IPS-20b (cell line): ENCODE measurements around the gene KIRREL3.

Experiments used
- H3K27ac ChIP-seq: one replicate; pipeline ENCODE4 v1.5.1; 2013; ENCODE audit warnings: low read length
- H3K27me3 ChIP-seq: 2 replicates; pipeline ENCODE4 v1.6.1; 2013; ENCODE audit warnings: mild to moderate bottlenecking, low read length, inconsistent platforms; ENCODE audit not compliant: insufficient read depth
- H3K36me3 ChIP-seq: 2 replicates; pipeline ENCODE4 v1.6.1; 2013; ENCODE audit warnings: low read depth, mild to moderate bottlenecking, inconsistent platforms, low read length, moderate library complexity; ENCODE audit not compliant: insufficient read depth
- H3K4me1 ChIP-seq: 2 replicates; pipeline ENCODE4 v1.6.1; 2013; ENCODE audit warnings: mild to moderate bottlenecking, control low read depth, inconsistent platforms, low read length, moderate library complexity; ENCODE audit not compliant: insufficient read depth
- H3K4me3 ChIP-seq: 2 replicates; pipeline ENCODE4 v1.5.1; 2013; ENCODE audit warnings: mild to moderate bottlenecking, low read length, inconsistent platforms
- H3K9ac ChIP-seq: 2 replicates; pipeline ENCODE4 v1.6.1; 2013; ENCODE audit warnings: low read depth, mild to moderate bottlenecking, inconsistent platforms, low read length, moderate library complexity
- H3K9me3 ChIP-seq: 2 replicates; pipeline ENCODE4 v1.6.1; 2013; ENCODE audit warnings: mild to moderate bottlenecking, low read depth, low read length, inconsistent platforms; ENCODE audit not compliant: insufficient read depth

The KIRREL3 gene

DNA sequence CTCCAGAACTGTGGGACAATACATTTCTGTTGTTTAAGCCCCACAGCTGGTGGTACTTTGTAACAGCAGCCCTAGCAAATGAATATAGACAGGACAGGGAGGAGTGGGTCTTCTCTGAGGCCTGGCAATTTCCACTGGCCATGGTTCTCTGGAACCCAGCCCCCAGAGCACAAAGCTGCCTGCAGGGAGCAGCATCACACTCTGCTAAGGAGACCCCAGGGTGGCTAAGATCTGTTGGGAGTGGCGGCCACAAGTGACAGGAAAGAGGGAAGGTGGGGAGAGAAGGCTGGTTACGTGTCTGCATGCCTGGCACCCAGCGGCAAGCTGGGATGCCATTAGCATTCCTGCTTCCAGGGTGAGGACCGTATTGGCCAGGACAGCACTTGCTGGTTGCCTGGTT, 433.2 kb downstream of the KIRREL3 start:
- H3K4me3 ChIP-seq, result no peak overlapping the region
- no peaks in the 10 kb centered on the region for H3K36me3 ChIP-seq
- peaks cover 35% of the 10 kb centered on the region for H3K27me3 ChIP-seq
- H3K9ac ChIP-seq, result no peak overlapping the region
- no peak overlapping the region for H3K27ac ChIP-seq
- no peaks in the 10 kb centered on the region for H3K9me3 ChIP-seq
- peaks cover 12% of the 10 kb centered on the region; the same call in 1 of the 2 replicates for H3K4me1 ChIP-seq

DNA sequence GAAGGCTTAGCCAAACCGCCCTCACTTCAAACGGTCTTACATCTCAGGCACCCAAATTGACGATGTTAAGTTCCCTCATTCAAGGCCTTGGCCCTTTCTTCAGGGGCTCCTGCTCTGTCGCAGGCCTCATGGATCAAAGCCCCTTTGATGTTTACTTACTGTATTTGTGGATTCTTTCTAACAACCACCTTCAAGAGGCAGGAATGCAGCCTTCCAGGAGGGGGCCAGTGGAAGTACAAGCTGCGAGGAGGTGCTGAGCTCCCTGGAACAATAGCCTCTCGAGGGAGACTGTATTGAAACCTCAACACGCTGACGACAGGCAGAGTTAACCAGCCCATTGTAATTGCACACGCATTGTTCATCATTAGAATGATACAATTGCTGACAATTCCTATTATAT, 436.0 kb downstream of the KIRREL3 start:
- Histone ChIP-seq H3K27me3 (peaks cover 35% of the 10 kb centered on the region), H3K9me3 (no peaks in the 10 kb centered on the region), H3K4me1 (peaks cover 12% of the 10 kb centered on the region; the same call in 1 of the 2 replicates), H3K4me3 (0 out of 2 replicates have a peak overlapping the region, but pooled peaks have one; percentile 3), H3K36me3 (no peaks in the 10 kb centered on the region), H3K27ac (no peak overlapping the region), H3K9ac (no peak overlapping the region)

DNA sequence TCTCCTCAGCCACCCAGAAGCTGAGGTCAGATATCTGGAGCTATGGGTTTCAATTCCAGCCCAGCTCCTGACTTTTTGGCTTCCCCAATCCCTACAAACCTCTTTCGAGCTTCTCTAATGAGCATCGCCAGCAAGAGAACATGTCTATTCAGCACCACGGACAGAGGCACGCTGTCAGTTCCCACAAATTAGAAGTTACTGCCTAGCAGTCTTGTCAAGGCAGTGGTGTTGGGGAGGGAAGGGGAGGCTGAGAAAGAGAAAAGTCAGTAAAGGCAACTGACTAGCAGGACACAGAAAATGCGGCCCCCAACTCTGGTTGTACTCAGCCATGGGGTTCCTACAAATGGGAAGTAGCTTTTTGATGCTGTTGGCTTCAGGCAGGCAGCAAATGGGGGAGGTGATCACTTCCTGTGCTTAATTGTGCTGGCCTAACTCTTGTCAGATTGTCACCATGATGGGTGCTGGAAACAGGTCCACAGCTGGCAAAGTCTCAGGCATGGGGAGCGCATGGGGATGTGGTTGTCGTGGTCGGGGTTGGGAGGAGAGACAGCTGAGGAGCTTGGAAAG, 439.2 kb downstream of the KIRREL3 start:
- Histone ChIP-seq H3K9ac (no peak overlapping the region), H3K27me3 (peaks cover 35% of the 10 kb centered on the region), H3K4me3 (no peak overlapping the region), H3K4me1 (peaks cover 12% of the 10 kb centered on the region; the same call in 1 of the 2 replicates), H3K36me3 (no peaks in the 10 kb centered on the region), H3K9me3 (no peaks in the 10 kb centered on the region), H3K27ac (no peak overlapping the region)

DNA sequence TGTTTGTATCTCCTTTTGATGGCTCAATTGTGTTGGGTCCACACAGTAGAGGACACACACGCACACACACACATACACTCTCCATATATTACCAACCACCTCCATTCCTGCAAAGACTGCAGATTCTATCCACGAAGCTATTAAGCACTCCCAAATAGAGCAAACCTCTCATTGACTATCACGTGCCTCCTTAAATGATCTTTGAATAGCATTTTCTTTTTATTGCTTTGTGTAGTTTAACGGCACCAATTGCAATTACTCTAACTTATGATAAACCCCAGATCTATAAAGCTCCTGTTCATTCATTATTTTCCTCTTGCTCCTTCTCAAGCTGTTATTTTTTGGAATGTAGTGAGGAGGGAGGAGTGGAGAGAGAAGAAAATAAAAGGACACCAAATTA, 440.3 kb downstream of the KIRREL3 start:
- no peaks in the 10 kb centered on the region for H3K36me3 ChIP-seq
- no peaks in the 10 kb centered on the region for H3K9me3 ChIP-seq
- no peak overlapping the region for H3K27ac ChIP-seq
- peaks cover 12% of the 10 kb centered on the region; the same call in 1 of the 2 replicates for H3K4me1 ChIP-seq
- H3K27me3 ChIP-seq, result peaks cover 23% of the 10 kb centered on the region
- H3K9ac ChIP-seq, result no peak overlapping the region
- no peak overlapping the region for H3K4me3 ChIP-seq

DNA sequence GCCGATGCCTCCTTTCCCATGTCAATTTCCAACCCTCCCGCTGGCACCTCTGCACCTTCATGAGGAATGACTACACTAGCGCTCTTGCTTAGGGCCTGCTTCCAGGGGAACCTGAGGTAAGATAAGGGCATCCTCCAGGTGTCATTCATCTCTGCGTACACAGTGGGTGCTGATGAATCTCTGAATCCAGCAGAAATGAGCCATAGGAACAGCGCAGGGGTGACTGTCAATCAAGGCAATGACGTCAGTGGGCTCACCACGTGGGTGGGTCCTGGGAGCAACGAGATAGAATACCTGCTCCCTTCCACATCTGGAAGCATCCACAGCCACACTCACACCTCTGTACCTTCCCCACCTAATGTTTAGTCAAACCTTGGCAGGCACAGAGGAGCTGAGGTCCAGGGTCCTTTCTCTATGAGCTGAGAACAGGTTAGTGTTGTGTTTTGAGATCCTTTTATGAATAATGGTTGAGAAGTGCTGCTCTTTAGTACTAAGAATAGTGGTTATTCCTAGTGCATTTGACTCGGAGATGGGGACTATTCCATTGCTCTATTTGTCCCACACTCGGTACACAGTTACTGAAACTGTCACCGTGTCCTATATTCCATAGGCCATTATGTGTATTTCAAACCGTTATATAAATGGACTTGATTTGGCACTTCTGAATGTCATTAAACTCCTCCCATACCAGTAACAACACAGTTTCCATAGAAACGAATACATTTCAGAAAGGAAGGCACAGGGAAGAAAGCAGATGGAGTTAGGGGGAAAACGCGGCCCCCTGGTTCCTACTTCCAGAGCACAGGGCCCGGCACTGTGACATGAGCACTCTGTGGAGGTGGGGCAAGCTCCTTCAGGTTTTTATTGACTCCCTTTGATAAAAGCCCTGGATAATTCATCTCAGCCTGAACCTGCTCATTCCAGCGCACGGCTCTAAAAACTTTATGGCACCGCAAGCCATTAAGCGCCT, 451.7 kb downstream of the KIRREL3 start:
- H3K4me1 ChIP-seq, result peaks cover 13% of the 10 kb centered on the region; the same call in 1 of the 2 replicates
- H3K4me3 ChIP-seq, result no peak overlapping the region
- no peaks in the 10 kb centered on the region for H3K36me3 ChIP-seq
- H3K27ac ChIP-seq, result no peak overlapping the region
- H3K9me3 ChIP-seq, result no peaks in the 10 kb centered on the region
- H3K27me3 ChIP-seq, result no peaks in the 10 kb centered on the region
- no peak overlapping the region for H3K9ac ChIP-seq

DNA sequence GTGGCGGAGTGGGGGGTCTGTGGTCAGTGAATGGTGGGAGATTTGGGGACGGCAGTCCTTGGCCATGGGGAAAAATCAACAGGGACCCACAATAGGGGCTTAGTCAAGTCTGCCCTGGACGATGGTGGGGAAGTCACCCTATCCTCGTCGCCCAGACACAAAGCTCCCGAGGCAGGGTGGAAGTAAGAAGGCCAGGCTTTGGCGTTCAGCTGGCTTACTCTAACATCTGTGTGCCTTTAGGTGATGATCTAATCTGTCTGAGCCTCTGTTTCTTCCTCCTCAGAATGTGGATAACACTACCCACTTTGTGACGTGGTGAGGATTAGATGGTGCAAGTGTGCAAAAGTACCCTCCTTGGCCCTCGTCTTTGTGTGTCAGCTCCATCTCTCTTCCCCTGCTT, 452.9 kb downstream of the KIRREL3 start:
- H3K9me3 ChIP-seq, result no peaks in the 10 kb centered on the region
- H3K27me3 ChIP-seq, result no peaks in the 10 kb centered on the region
- no peak overlapping the region for H3K27ac ChIP-seq
- H3K4me1 ChIP-seq, result peaks cover 15% of the 10 kb centered on the region; the same call in 1 of the 2 replicates
- H3K4me3 ChIP-seq, result no peak overlapping the region
- H3K9ac ChIP-seq, result no peak overlapping the region
- no peaks in the 10 kb centered on the region for H3K36me3 ChIP-seq

DNA sequence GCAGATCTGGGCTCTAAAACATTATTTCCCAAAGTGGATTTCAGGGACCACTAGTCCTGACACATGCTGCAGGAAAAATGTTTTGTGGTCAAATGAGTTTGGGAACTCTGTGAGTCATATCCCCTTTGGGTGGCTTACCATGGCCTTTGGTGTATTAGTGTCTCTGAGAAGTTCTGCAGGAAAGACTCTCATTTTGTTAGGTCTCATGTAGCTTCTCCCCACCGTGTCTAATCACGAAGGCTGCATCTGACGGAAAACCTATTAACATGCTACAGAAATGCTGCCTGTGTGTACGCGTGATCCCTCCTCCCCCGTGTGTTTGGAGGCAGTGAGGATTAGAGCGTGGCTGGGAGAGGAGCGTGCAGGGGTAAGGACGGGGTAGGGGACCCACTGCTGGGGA, 453.4 kb downstream of the KIRREL3 start:
- Histone ChIP-seq H3K27me3 (no peaks in the 10 kb centered on the region), H3K36me3 (no peaks in the 10 kb centered on the region), H3K9ac (no peak overlapping the region), H3K4me1 (peaks cover 15% of the 10 kb centered on the region; the same call in 1 of the 2 replicates), H3K9me3 (no peaks in the 10 kb centered on the region), H3K4me3 (no peak overlapping the region), H3K27ac (no peak overlapping the region)

DNA sequence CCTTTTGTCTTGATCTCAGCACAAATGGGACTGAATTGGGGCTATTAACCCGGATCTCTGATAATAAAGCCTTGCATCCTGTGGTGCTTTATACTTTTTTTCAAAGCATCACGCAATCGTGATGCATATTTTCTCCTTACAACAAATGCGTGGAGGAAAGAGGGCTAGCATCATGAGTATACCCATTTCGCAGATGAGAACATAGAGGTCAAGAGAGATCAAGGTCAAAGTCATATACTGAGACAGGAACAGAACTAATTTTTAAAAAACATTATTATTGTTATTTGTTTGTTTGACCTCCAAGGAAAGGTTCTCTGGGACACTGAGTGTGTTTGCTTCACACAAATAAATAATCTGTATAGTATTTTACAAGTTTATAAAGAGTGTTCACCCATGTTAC, 453.9 kb downstream of the KIRREL3 start:
- Histone ChIP-seq H3K4me3 (no peak overlapping the region), H3K27ac (no peak overlapping the region), H3K4me1 (peaks cover 15% of the 10 kb centered on the region; the same call in 1 of the 2 replicates), H3K9me3 (no peaks in the 10 kb centered on the region), H3K9ac (no peak overlapping the region), H3K36me3 (no peaks in the 10 kb centered on the region), H3K27me3 (no peaks in the 10 kb centered on the region)

DNA sequence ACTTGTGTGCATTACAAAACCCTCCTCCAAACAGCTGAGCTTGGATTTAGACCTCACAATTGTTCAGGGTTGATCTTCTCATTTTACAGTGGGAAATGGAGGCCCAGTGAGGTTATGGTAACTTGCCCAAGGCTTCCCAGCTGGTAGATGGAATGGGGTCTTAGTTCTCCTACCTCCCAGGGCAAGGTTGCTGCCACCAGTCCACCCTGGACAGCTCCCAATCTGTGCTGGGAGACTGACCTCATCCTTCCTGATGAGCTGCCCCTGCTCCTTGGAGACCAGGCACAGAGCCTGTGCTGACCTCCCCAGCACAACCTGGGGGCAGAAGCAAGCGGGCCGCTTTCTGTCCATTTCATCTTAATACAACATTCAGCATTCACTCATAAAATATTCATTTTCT, 454.4 kb downstream of the KIRREL3 start:
- Histone ChIP-seq H3K27ac (no peak overlapping the region), H3K4me1 (peaks cover 15% of the 10 kb centered on the region; the same call in 1 of the 2 replicates), H3K27me3 (no peaks in the 10 kb centered on the region), H3K36me3 (no peaks in the 10 kb centered on the region), H3K4me3 (no peak overlapping the region), H3K9me3 (no peaks in the 10 kb centered on the region), H3K9ac (no peak overlapping the region)

DNA sequence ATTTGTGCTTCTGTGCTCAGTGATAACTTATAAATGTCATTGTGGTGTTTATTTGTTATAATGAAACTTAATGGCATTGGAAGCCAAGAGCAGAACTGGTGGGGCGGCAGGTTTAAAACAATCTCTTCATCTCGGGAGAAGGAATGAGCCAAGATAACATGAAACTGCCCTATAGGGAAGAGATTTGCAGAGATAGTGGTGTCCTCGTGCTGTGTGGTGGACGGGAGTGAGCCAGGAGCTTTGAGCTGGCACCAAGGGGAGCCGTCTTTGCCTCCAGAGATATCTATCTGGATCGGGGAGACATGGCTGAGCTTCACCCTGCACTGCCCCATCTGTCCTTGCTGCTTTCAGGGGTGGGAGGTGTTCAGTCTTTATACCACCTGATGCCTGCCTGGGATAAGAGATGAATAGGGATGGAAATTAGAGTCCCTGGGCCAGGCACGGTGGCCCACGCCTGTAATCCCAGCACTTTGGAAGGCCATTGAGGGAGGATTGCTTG, 455.5 kb downstream of the KIRREL3 start:
- H3K9me3 ChIP-seq, result no peaks in the 10 kb centered on the region
- no peak overlapping the region for H3K4me3 ChIP-seq
- H3K4me1 ChIP-seq, result peaks cover 15% of the 10 kb centered on the region; the same call in 1 of the 2 replicates
- H3K27me3 ChIP-seq, result no peaks in the 10 kb centered on the region
- no peaks in the 10 kb centered on the region for H3K36me3 ChIP-seq
- no peak overlapping the region for H3K27ac ChIP-seq
- H3K9ac ChIP-seq, result no peak overlapping the region

DNA sequence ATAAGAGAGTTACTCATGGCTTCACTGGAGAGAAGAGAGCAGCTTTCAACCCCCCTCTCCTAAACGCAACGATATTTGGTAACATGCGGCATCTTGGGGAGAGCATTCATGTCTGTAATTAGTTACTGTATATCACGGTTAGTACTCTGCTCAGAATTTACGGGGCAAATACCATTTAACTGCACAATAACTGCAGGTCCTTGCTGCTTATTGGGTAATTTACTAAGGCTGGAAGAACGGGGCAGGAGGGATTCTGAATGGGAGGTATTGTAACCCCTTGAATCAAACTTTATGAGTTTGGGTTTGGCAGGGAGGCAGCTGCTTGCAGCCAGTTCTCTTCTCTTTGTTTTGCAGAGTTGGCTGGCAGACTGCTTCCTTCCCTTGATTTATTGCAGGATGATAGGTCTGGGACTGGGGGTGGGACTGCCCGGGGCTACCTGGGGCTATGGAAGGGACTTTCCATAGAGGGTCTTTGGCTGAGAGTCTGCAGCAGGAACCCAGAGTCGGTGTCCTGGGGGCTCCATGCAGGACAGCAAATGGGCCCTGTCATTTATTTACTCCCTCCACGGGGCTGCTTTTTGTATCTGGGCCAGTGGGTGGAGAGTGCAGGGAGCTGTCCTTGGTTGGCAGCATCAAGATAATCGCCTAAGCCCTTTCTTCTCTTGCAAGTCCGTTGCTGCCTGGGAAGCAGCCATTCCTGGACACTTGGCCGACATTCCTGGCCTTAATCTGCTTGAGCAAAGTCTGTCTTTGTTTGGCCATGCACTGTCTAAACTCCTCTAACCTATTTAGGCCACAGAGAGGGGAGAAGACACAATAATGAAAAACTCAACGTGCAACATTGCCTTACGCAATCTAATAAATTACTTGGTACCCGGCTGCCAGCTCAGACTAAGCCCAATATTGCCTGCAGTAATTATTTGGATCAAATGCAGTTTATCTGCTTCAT, 456.2 kb downstream of the KIRREL3 start:
- Histone ChIP-seq H3K27me3 (no peaks in the 10 kb centered on the region), H3K9me3 (no peaks in the 10 kb centered on the region), H3K27ac (no peak overlapping the region), H3K4me1 (peaks cover 14% of the 10 kb centered on the region; the same call in 1 of the 2 replicates), H3K36me3 (no peaks in the 10 kb centered on the region), H3K9ac (no peak overlapping the region), H3K4me3 (no peak overlapping the region)
